ENCODE data around the gene SLC25A43.

DNA sequence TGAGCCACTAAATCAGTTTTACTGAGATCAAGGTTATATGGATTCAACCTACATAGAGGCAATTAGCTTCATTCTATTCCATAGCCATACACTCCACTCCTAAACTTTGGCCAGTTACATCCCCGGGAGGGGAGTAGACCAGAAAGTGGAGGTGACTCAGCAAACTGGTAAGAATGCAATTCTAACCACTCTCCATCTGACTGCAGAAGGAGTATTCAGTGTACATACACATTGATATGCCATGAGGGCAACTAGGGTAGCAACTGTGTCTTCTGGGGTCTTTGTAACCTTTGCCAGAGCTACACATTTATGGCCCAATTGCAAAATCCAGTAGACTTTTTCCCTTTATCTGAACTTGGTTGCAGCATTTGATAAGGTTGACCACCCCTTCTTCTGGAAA is 7.6 kb downstream of the SLC25A43 start:
- no peak for TF ChIP-seq MCM5 (IDR thresholded peaks at IDR 0.05; ENCODE audit: low read depth)
- TF ChIP-seq, protein P1, sequence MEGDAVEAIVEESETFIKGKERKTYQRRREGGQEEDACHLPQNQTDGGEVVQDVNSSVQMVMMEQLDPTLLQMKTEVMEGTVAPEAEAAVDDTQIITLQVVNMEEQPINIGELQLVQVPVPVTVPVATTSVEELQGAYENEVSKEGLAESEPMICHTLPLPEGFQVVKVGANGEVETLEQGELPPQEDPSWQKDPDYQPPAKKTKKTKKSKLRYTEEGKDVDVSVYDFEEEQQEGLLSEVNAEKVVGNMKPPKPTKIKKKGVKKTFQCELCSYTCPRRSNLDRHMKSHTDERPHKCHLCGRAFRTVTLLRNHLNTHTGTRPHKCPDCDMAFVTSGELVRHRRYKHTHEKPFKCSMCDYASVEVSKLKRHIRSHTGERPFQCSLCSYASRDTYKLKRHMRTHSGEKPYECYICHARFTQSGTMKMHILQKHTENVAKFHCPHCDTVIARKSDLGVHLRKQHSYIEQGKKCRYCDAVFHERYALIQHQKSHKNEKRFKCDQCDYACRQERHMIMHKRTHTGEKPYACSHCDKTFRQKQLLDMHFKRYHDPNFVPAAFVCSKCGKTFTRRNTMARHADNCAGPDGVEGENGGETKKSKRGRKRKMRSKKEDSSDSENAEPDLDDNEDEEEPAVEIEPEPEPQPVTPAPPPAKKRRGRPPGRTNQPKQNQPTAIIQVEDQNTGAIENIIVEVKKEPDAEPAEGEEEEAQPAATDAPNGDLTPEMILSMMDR (IDR thresholded peaks at IDR 0.05 in 2 of 3, conservative IDR thresholded peaks at IDR 0.05 in 1 of 3; ENCODE audit: insufficient read depth in 2 of 3, low read depth in 1 of 3, low read length in 3 of 3) = no peak
